ENCODE measurements around the gene HIF1A. TPM values are rescaled to one million over a fixed set of nuclear protein-coding genes. Genes with fewer than 3 reads are reported as not detected.

The HIF1A gene
- total RNA-seq = 10 to 100 TPM; 52.8 to 97.3 (median 62.9) TPM
- 10 to 100 TPM; 15.4 to 38.1 TPM for polyA plus RNA-seq
- long read RNA-seq, donor 1, transcript HIF1A-202 (15 exons, 3,919 nt) = major isoform, 8 of 25 reads
- long read RNA-seq, donor 1, partial matches to known transcripts = 9 of 25 reads
- long read RNA-seq, donor 1, other reads (novel, unspliced or antisense) = 6 of 25 reads
- long read RNA-seq, donor 2, transcript HIF1A-202 (15 exons, 3,919 nt) = major isoform, 13 of 31 reads
- long read RNA-seq, donor 2, partial matches to known transcripts = 7 of 31 reads
- long read RNA-seq, donor 2, other reads (novel, unspliced or antisense) = 7 of 31 reads
- long read RNA-seq, donor 3, transcript HIF1A-202 (15 exons, 3,919 nt) = major isoform, 49 of 163 reads
- long read RNA-seq, donor 3, transcript HIF1A-203 (15 exons, 3,922 nt) = minor isoform, 15 of 163 reads
- long read RNA-seq, donor 3, partial matches to known transcripts = 87 of 163 reads
- long read RNA-seq, donor 3, other reads (novel, unspliced or antisense) = 12 of 163 reads

GRCh38 chr14:61694830-61695694, at the start of gene HIF1A:
TSS of gene HIF1A (plus strand) at chr14:61695513. CDS start at chr14:61695805, 292 bp downstream.
- peak; percentile 97 to 99 (median 98) for ATAC-seq
- Histone ChIP-seq H3K4me3 (peak within 1 kb of the TSS; percentile 70 to 99 (median 88)), H3K4me1 (peaks cover 0 to 43% (median 33%) of the 10 kb centered on the region in 9 donors), H3K27ac (peak within 1 kb of the TSS; percentile 72 to 100 (median 96)), H3K9me3 (peaks cover 0 to 7% (median 0%) of the 10 kb centered on the region in 11 donors), H3K27me3 (no peaks in the 10 kb centered on the region), H3K36me3 (no peaks in the 10 kb centered on the region)
- peak; percentile 96 to 97 for DNase-seq
- 1% methylated on average over 63 to 68 of the region's 68 CpGs for whole genome bisulfite sequencing, 2 donors
- peak in 3 of 9 donors; percentile 16 to 24 (median 19) for TF ChIP-seq CTCF (IDR thresholded peaks at IDR 0.05)
- intact Hi-C loops (cut with DNase I) = loop anchor here in 7 of 10 donors (2.0 to 10.0 kb wide), 15 partner anchors 37 to 223 kb away; partner anchors contain the start of gene SNAPC1 (in 1 of the 7)

GRCh38 chr14:61646366-61647116, 48.8 kb upstream of the HIF1A start:
- Histone ChIP-seq H3K4me1 (peaks cover 0 to 7% (median 0%) of the 10 kb centered on the region in 9 donors), H3K36me3 (no peaks in the 10 kb centered on the region), H3K4me3 (no peak overlapping the region), H3K27me3 (no peaks in the 10 kb centered on the region), H3K9me3 (no peaks in the 10 kb centered on the region), H3K27ac (no peak overlapping the region)
- intact Hi-C loops (cut with DNase I) = no loop called here
- TF ChIP-seq CTCF (IDR thresholded peaks at IDR 0.05) = no peak
- WGBS, 2 donors = 92 to 95% methylated on average over 5 of the region's 5 CpGs
- no peak for DNase-seq
- no peak for ATAC-seq

- ATAC-seq (no peak), DNase-seq (no peak)
- Histone ChIP-seq H3K36me3 (no peaks in the 10 kb centered on the region), H3K9me3 (no peaks in the 10 kb centered on the region), H3K4me1 (peaks cover 0 to 10% (median 0%) of the 10 kb centered on the region in 9 donors), H3K4me3 (no peak overlapping the region), H3K27me3 (no peaks in the 10 kb centered on the region), H3K27ac (no peak overlapping the region)
- intact Hi-C loops (cut with DNase I) = no loop called here
- 99% methylated on average over 5 of the region's 5 CpGs for WGBS, 2 donors
- TF ChIP-seq CTCF (IDR thresholded peaks at IDR 0.05) = no peak
Observed at GRCh38 chr14:61647704-61648103, 47.6 kb upstream of the HIF1A start.

All from heart right ventricle (tissue), 16 donors.